ENCODE results near the gene SLIT3.

SLIT3 gene

DNA sequence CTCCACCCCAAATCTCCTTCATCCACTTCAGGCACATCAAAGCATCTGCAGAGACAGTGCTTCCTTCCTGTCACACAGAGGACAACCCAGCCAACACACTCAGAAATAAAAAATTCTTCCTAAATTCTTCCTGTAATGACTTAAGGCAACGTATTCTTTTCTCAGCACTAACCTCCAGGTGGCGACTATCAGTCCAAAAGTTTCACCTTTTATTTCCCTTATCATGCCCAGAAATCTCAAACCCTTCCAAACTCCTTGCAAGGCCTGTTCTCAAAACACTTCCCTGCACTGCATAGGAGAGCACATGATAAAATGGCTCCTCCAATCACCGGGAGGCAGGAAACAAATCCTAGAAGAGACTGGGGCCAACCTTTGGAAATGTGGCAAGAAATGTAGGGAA lies 35.1 kb downstream of the SLIT3 start:
- DNase-seq (ENCODE audit: low spot score): no peak

- no peak for DNase-seq (ENCODE audit: low spot score)
Measured at GRCh38 chr5:169263591-169263990, 37.3 kb downstream of the SLIT3 start.

DNA sequence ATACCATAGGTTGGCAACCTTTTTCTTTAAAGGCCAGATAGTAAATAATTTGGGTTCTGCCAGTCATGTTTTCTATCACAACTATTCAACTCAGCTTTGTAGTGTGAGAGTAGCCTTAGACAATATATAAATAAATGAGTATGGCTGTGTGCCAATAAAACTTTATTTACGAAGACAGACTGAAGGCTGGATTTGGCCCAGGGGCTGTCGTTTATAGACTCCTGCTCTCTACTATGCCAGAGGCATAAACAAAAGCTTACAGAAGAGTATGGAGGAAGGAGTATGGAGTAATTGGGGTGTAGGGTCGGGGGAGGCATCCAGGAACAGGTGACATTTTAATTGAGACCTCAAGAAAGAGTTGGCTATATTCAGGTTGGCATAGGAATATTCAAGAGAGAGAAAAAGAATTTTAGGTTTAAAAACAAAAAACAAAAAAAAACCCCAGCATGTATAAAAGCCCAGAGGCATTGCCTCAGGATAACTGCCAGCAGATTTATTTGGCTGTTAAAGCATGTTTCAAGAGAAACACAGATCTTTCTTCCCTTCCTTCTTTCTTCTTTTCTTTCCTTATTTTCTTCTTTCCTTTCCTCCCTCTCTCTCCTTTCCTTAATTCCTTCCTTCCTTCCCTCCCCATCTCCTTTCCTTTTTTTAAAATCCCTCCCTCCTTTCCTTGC lies 39.9 kb downstream of the SLIT3 start:
- no peak for DNase-seq (ENCODE audit: low spot score)

- DNase-seq (ENCODE audit: low spot score): no peak
Measured at GRCh38 chr5:169258372-169259000, 42.5 kb downstream of the SLIT3 start.

DNA sequence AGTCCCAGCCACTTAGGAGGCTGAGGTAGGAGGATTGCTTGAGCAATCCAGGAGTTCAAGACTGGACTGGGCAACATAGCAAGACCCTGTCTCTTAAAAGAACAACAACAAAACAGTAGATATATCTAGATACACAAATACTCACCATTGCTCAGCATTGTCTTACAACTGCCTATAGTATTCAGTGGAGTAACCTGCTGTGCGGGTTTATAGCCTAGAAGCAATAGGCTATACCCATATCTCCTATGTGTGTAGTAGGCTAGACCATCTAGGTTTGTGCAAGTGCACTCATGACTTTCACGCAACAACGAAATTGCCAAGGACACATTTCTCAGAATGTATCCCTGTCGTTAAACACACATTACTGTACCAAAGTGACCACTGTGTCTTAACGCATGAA lies 44.7 kb downstream of the SLIT3 start:
- no peak for DNase-seq (ENCODE audit: low spot score)

DNA sequence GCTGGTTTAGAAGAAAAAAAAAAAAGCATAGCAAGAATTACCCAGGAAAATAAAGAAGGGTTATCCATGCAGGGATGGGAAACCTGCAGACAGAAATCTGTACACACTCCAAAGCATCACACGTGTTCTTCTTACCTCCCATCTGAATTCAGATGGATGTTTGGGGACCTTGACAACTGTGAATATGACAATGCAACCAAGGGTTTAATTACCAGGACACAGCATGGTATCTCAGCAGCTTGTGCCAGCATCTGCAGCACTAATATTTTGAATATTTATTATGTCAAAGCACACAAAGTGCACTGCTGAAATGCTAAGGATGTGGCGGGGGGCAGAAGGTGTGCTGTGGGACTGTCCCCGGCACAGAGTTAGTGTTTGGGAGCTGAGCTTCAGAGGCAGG lies 47.9 kb downstream of the SLIT3 start:
- DNase-seq (ENCODE audit: low spot score): no peak

GRCh38 chr5:169251333-169252084 lies 49.4 kb downstream of the SLIT3 start:
- no peak for DNase-seq (ENCODE audit: low spot score)

- DNase-seq (ENCODE audit: low spot score): no peak
Measured at GRCh38 chr5:169250887-169251286, 50.1 kb downstream of the SLIT3 start.

DNA sequence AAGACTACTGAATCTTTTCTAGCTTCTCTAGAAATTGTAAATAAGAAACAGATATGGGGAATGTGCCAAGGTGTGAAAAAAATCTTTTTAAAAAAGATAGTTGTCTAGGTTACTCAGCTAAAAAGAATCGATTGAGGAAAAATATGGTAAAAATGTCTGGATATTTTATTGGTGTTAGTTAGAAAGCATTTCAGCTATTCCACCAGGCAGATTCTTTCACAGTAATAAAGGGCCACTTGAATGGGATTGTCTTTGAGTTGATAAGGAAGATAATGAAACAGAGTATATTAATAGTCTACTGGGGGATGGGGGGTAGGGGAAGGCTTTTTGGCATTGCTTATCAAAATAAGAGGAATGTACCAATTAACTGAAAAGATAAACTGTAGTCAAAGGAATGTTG lies 51.9 kb downstream of the SLIT3 start:
- DNase-seq (ENCODE audit: low spot score): no peak

GRCh38 chr5:169248550-169248949 lies 52.4 kb downstream of the SLIT3 start:
- DNase-seq (ENCODE audit: low spot score): no peak

GRCh38 chr5:169244812-169245211 lies 56.1 kb downstream of the SLIT3 start:
- no peak for DNase-seq (ENCODE audit: low spot score)

- no peak for DNase-seq (ENCODE audit: low spot score)
Measured at GRCh38 chr5:169243651-169244422, 57.1 kb downstream of the SLIT3 start.

DNA sequence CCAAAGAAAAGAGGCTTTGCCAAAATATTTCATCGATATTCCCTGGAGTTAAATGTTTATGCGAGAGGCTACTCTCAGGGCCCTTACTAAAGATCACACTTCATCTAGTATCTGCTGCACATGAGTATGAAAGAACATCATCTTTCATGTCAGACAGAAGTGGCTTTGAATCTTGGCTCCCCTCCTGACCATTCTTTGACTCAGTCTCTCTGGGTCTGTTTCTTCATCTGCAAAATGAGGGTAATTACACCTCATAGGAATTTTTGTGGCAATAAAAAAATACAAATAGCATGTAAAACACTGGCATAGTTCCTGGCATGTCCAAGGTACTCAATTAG lies 58.1 kb downstream of the SLIT3 start:
- DNase-seq (ENCODE audit: low spot score): no peak

- no peak for DNase-seq (ENCODE audit: low spot score)
Measured at GRCh38 chr5:169242175-169242848, 58.6 kb downstream of the SLIT3 start.

GRCh38 chr5:169229342-169229892 lies 71.5 kb downstream of the SLIT3 start:
- DNase-seq (ENCODE audit: low spot score): no peak

DNA sequence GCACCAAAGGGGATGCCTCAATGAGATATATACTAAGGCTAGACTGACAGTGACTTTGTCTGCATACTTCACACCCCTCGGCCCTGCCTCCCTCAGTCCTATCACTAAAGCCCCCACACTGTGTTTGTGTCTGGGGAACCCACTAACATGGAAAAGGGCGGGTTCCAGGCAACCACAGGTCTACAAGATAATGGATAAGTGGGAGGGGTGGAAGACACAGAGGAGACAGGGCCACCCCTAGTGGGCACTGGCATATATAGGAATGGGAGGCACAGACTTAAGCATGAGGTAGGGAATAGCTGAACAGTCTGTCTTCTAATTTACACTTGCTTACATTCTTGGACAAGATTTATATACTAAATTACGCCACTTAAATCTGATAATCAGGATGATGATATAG lies 74.0 kb downstream of the SLIT3 start:
- DNase-seq (ENCODE audit: low spot score): no peak

GRCh38 chr5:169225830-169226356 lies 75.0 kb downstream of the SLIT3 start:
- DNase-seq (ENCODE audit: low spot score): no peak

DNA sequence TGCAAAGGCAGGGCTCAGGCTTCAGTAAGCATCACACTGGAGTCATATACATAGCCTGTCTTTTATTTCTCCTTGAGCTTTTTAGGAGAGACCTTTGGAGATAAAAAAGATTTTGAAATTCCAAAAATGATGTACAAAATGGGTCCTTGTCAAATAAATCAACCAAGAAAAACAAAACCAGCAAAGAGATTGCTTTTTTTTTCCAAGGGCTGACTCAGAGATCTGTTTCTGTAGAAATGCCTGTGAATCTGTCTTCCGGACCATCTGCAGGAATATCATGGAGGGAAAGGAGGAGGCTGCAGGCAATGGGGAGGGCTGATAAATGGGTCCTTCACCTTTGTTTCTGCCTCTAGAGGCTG lies 77.4 kb downstream of the SLIT3 start:
- DNase-seq (ENCODE audit: low spot score): no peak

DNA sequence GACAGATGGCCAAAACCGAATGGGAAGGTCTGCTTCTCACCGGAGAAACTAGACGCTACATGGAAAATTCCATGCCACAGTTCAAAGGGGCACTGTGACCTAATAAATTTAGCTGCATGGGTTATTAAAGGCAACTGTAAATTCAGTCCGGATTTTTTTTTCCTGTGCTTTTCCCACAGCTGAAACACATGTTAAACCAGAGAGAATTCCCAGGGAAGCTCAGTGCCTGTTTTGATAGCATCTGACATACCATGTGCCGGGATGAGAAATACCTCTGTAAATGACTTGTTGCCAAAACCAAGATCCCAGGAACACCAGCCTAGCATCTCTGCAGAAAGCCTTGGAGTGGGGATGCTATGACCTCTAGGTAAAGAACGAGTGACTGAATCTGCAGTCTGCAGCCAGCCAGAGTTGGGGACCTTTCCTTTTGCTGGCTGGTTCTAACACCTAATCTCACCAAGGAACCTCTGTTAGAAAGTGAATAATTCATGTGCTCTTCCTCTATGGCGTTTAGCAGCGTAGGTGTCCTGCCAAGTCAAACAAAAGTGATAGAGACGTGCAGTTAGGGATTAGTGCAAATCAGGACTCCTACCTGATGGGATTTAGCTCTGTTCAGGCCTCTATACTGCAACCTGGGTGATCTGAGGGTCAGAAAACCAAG lies 77.9 kb downstream of the SLIT3 start:
- no peak for DNase-seq (ENCODE audit: low spot score)

GRCh38 chr5:169221519-169221918 lies 79.4 kb downstream of the SLIT3 start:
- DNase-seq (ENCODE audit: low spot score): no peak

GRCh38 chr5:169219961-169220360 lies 81.0 kb downstream of the SLIT3 start:
- DNase-seq (ENCODE audit: low spot score): no peak
